ENCODE measurements around the gene DUSP9. TPM values are rescaled to one million over a fixed set of nuclear protein-coding genes. Genes with fewer than 3 reads are reported as not detected.
A peak's percentile ranks its signal among the peaks of the same experiment; 100 is the strongest.
"Not testable (repeated sequence)": the region's sequence is repeated elsewhere in the genome, so short reads cannot be mapped to it uniquely, and the experiment has no call there.

Gene DUSP9
- 1 to 10 TPM in 2 of 8 experiments, under 1 TPM in 5, not detected in 1; 0.43 to 2.1 (median 0.77) TPM for total RNA-seq

GRCh38 chrX:153646620-153647373, at the start of gene DUSP9:
Gene DUSP9, plus strand, starts transcription at chrX:153647203. Its CDS starts 751 bp downstream, at chrX:153647954.
- peaks cover 10 to 20% of the 10 kb centered on the region in 2 donors for H3K4me1 ChIP-seq (replicated peaks in 1 of 2)
- in situ Hi-C loops (cut with MboI; ENCODE audit: low pct_unique_long_range_greater_than_20kb in 2 of 9, low sequenced_read_pairs in 9 of 9, unreplicated experiment in 9 of 9) = no loop called here
- peak within 1 kb of the TSS in 2 of 5 donors; percentile 15 to 28 for H3K4me3 ChIP-seq
- ATAC-seq (replicated peaks in 6 of 8) = peak; percentile 25 to 66 (median 54)
- WGBS, 10 experiments = 34% methylated on average over 10 of the region's 53 CpGs; no CpG with 5 or more reads in 9 of the 10 experiments
- H3K27ac ChIP-seq = peak within 1 kb of the TSS in 1 of 2 donors; percentile 50

GRCh38 chrX:153598541-153599191, 48.3 kb upstream of the DUSP9 start, which contains the start of gene CCNQ:
Gene CCNQ, minus strand, starts transcription at chrX:153599139. Its CDS starts 66 bp downstream, at chrX:153599073.
- Histone ChIP-seq H3K4me3 (peak within 1 kb of the TSS; percentile 66 to 99 (median 73)), H3K27ac (peak within 1 kb of the TSS; percentile 73 to 83), H3K4me1 (replicated peaks in 1 of 2) (peaks cover 5 to 7% of the 10 kb centered on the region in 2 donors)
- ATAC-seq (replicated peaks in 6 of 8) = peak; percentile 56 to 75 (median 66)
- WGBS, 10 experiments = 0% methylated on average over 2 of the region's 79 CpGs; no CpG with 5 or more reads in 9 of the 10 experiments
- in situ Hi-C loops (cut with MboI; ENCODE audit: low pct_unique_long_range_greater_than_20kb in 2 of 9, low sequenced_read_pairs in 9 of 9, unreplicated experiment in 9 of 9) = no loop called here

GRCh38 chrX:153599192-153600031, 47.6 kb upstream of the DUSP9 start:
- Histone ChIP-seq H3K27ac (peak overlapping the region; percentile 53 to 71), H3K4me1 (replicated peaks in 1 of 2) (peaks cover 5 to 7% of the 10 kb centered on the region in 2 donors), H3K4me3 (peak overlapping the region; percentile 66 to 99 (median 73))
- ATAC-seq (replicated peaks in 6 of 8) = peak; percentile 78 to 94 (median 88)
- in situ Hi-C loops (cut with MboI; ENCODE audit: low pct_unique_long_range_greater_than_20kb in 2 of 9, low sequenced_read_pairs in 9 of 9, unreplicated experiment in 9 of 9) = no loop called here
- no CpG with 5 or more reads among the region's 79 CpGs for WGBS, 10 experiments

GRCh38 chrX:153600032-153600373, 47.0 kb upstream of the DUSP9 start:
- no peak overlapping the region for H3K27ac ChIP-seq
- ATAC-seq (replicated peaks in 6 of 8) = peak in 1 of 8 experiments; percentile 7
- peaks cover 5 to 7% of the 10 kb centered on the region in 2 donors for H3K4me1 ChIP-seq (replicated peaks in 1 of 2)
- 0% methylated on average over 1 of the region's 2 CpGs; no CpG with 5 or more reads in 9 of the 10 experiments for WGBS, 10 experiments
- in situ Hi-C loops (cut with MboI; ENCODE audit: low pct_unique_long_range_greater_than_20kb in 2 of 9, low sequenced_read_pairs in 9 of 9, unreplicated experiment in 9 of 9) = no loop called here
- peak overlapping the region; percentile 66 to 99 (median 73) for H3K4me3 ChIP-seq

- no peak overlapping the region for H3K4me3 ChIP-seq
- ATAC-seq (replicated peaks in 6 of 8) = peak in 2 of 8 experiments; percentile 5 to 11
- 20% methylated on average over 3 of the region's 7 CpGs; no CpG with 5 or more reads in 9 of the 10 experiments for WGBS, 10 experiments
- H3K4me1 ChIP-seq (replicated peaks in 1 of 2) = peaks cover 5 to 7% of the 10 kb centered on the region in 2 donors
- in situ Hi-C loops (cut with MboI; ENCODE audit: low pct_unique_long_range_greater_than_20kb in 2 of 9, low sequenced_read_pairs in 9 of 9, unreplicated experiment in 9 of 9) = no loop called here
- H3K27ac ChIP-seq = no peak overlapping the region
These were observed 46.1 kb upstream of the DUSP9 start for GRCh38 chrX:153600921-153601320.

GRCh38 chrX:153601511-153602110, 45.4 kb upstream of the DUSP9 start:
- Histone ChIP-seq H3K4me1 (replicated peaks in 1 of 2) (peaks cover 5 to 7% of the 10 kb centered on the region in 2 donors), H3K27ac (no peak overlapping the region), H3K4me3 (no peak overlapping the region)
- in situ Hi-C loops (cut with MboI; ENCODE audit: low pct_unique_long_range_greater_than_20kb in 2 of 9, low sequenced_read_pairs in 9 of 9, unreplicated experiment in 9 of 9) = no loop called here
- WGBS, 10 experiments = 43 to 52% methylated on average over 5 to 6 of the region's 12 CpGs; no CpG with 5 or more reads in 8 of the 10 experiments
- ATAC-seq (replicated peaks in 6 of 8) = no peak

GRCh38 chrX:153602601-153603000, 44.4 kb upstream of the DUSP9 start:
- in situ Hi-C loops (cut with MboI; ENCODE audit: low pct_unique_long_range_greater_than_20kb in 2 of 9, low sequenced_read_pairs in 9 of 9, unreplicated experiment in 9 of 9) = no loop called here
- 100% methylated on average over 2 of the region's 3 CpGs; no CpG with 5 or more reads in 9 of the 10 experiments for WGBS, 10 experiments
- Histone ChIP-seq H3K4me1 (replicated peaks in 1 of 2) (peaks cover 5 to 7% of the 10 kb centered on the region in 2 donors), H3K4me3 (no peak overlapping the region), H3K27ac (no peak overlapping the region)
- ATAC-seq (replicated peaks in 6 of 8) = no peak

- no peak overlapping the region for H3K27ac ChIP-seq
- no peak for ATAC-seq (replicated peaks in 6 of 8)
- H3K4me3 ChIP-seq = no peak overlapping the region
- peaks cover 3 to 5% of the 10 kb centered on the region in 2 donors for H3K4me1 ChIP-seq (replicated peaks in 1 of 2)
- in situ Hi-C loops (cut with MboI; ENCODE audit: low pct_unique_long_range_greater_than_20kb in 2 of 9, low sequenced_read_pairs in 9 of 9, unreplicated experiment in 9 of 9) = no loop called here
- WGBS, 10 experiments = 56 to 70% methylated on average over 2 to 4 of the region's 17 CpGs; no CpG with 5 or more reads in 8 of the 10 experiments
These were observed 43.8 kb upstream of the DUSP9 start for GRCh38 chrX:153603131-153603656.

GRCh38 chrX:153604666-153605380, 42.2 kb upstream of the DUSP9 start:
- H3K4me3 ChIP-seq; in situ Hi-C loops (cut with MboI; ENCODE audit: low pct_unique_long_range_greater_than_20kb in 2 of 9, low sequenced_read_pairs in 9 of 9, unreplicated experiment in 9 of 9); H3K4me1 ChIP-seq (replicated peaks in 1 of 2); H3K27ac ChIP-seq; ATAC-seq (replicated peaks in 6 of 8): not testable (repeated sequence)
- WGBS, 10 experiments = 28 to 100% (median 43%) methylated on average over 2 to 8 of the region's 18 CpGs; no CpG with 5 or more reads in 4 of the 10 experiments

- in situ Hi-C loops (cut with MboI; ENCODE audit: low pct_unique_long_range_greater_than_20kb in 2 of 9, low sequenced_read_pairs in 9 of 9, unreplicated experiment in 9 of 9) = no loop called here
- H3K4me1 ChIP-seq (replicated peaks in 1 of 2) = peaks cover 8 to 13% of the 10 kb centered on the region in 2 donors
- no peak overlapping the region for H3K27ac ChIP-seq
- no peak for ATAC-seq (replicated peaks in 6 of 8)
- no peak overlapping the region for H3K4me3 ChIP-seq
- 53 to 93% (median 80%) methylated on average over 1 to 20 of the region's 23 CpGs; no CpG with 5 or more reads in 7 of the 10 experiments for WGBS, 10 experiments
These were observed 40.5 kb upstream of the DUSP9 start for GRCh38 chrX:153606503-153606902.

GRCh38 chrX:153608376-153608775, 38.6 kb upstream of the DUSP9 start:
- in situ Hi-C loops (cut with MboI; ENCODE audit: low pct_unique_long_range_greater_than_20kb in 2 of 9, low sequenced_read_pairs in 9 of 9, unreplicated experiment in 9 of 9) = no loop called here

More at GRCh38 chrX:153608376-153608775, 38.6 kb upstream of the DUSP9 start:
- no peak for ATAC-seq (replicated peaks in 6 of 8)
- Histone ChIP-seq H3K27ac (no peak overlapping the region), H3K4me1 (replicated peaks in 1 of 2) (peaks cover 8 to 15% of the 10 kb centered on the region in 2 donors), H3K4me3 (no peak overlapping the region)
- 6 to 100% (median 67%) methylated on average over 1 to 2 of the region's 2 CpGs; no CpG with 5 or more reads in 4 of the 10 experiments for WGBS, 10 experiments

All from motor neuron (in vitro differentiated cells).